Keratinocyte (primary cell): Measurements from ENCODE around the gene ANO9.

Source experiments
- EZH2 ChIP-seq: IDR thresholded peaks from one replicate; pipeline ENCODE4 v1.6.1; 2012; ENCODE audit warnings: inconsistent platforms, mild to moderate bottlenecking, low read length, moderate library complexity
- TF ChIP-seq, protein P1 (sequence below), 3 experiments: IDR thresholded peaks in 1 of 3; conservative IDR thresholded peaks in 1 of 3; optimal IDR thresholded peaks in 1 of 3; 2 replicates in 2 of 3; 3 replicates in 1 of 3; pipeline versions ENCODE3 to v1.5.1; 2011; ENCODE audit warnings: low read length in 3 of 3, mild to moderate bottlenecking in 3 of 3, moderate library complexity in 2 of 3, control low read depth in 1 of 3, inconsistent platforms in 1 of 3; ENCODE audit not compliant: insufficient read depth in 2 of 3; ENCODE audit errors: extremely low read depth in 1 of 3

DNA sequence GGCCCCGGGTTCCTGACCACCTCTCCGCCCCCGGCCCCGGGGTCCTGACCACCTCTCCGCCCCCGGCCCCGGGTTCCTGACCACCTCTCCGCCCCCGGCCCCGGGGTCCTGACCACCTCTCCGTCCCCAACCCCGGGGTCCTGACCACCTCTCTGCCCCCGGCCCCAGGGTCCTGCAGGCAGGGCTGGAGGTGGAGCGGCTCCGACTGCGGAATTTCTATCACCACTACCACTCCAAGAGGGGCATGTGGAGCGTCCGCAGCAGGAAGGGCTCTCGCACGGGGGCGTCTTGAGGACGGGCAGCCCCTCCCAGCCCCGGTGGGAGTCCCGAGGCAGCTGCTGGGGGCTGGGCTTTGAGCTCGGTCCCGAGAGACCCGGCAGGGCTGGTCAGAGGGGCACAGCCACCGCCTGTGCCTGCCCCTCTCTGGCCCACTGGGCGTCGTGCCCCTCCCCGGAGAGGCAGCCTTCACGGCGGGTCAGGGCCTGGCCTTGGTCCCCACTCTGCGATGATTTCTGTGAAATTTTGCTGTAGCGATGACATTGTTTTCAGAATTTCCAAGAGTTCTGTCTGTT lies 60.2 kb downstream of the ANO9 start:
- TF ChIP-seq EZH2, result no peak
- TF ChIP-seq, protein P1, sequence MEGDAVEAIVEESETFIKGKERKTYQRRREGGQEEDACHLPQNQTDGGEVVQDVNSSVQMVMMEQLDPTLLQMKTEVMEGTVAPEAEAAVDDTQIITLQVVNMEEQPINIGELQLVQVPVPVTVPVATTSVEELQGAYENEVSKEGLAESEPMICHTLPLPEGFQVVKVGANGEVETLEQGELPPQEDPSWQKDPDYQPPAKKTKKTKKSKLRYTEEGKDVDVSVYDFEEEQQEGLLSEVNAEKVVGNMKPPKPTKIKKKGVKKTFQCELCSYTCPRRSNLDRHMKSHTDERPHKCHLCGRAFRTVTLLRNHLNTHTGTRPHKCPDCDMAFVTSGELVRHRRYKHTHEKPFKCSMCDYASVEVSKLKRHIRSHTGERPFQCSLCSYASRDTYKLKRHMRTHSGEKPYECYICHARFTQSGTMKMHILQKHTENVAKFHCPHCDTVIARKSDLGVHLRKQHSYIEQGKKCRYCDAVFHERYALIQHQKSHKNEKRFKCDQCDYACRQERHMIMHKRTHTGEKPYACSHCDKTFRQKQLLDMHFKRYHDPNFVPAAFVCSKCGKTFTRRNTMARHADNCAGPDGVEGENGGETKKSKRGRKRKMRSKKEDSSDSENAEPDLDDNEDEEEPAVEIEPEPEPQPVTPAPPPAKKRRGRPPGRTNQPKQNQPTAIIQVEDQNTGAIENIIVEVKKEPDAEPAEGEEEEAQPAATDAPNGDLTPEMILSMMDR (optimal IDR thresholded peaks at IDR 0.05 in 1 of 3, IDR thresholded peaks at IDR 0.05 in 1 of 3, conservative IDR thresholded peaks at IDR 0.05 in 1 of 3; ENCODE audit: extremely low read depth in 1 of 3, insufficient read depth in 2 of 3, low read length in 3 of 3), result no peak
